Measurements from ENCODE around the gene ACSL4. TPM values are rescaled to one million over a fixed set of nuclear protein-coding genes. Genes with fewer than 3 reads are reported as not detected.
"Not testable (repeated sequence)": the region's sequence is repeated elsewhere in the genome, so short reads cannot be mapped to it uniquely, and the experiment has no call there.

The ACSL4 gene
- total and polyA plus RNA-seq, 10 donors, result 10.8 to 109 (median 49.7) TPM

GRCh38 chrX:109679820-109680219 lies 53.2 kb downstream of the ACSL4 start:
- no peak for TF ChIP-seq CTCF (IDR thresholded peaks at IDR 0.05 in 8 of 11, conservative IDR thresholded peaks at IDR 0.05 in 3 of 11)
- no peak for TF ChIP-seq POLR2A (IDR thresholded peaks at IDR 0.05)
- no peak for TF ChIP-seq POLR2AphosphoS5 (IDR thresholded peaks at IDR 0.05)
- DNase-seq, result no peak
- Histone ChIP-seq H3K27me3 (replicated peaks in 1 of 7) (no peaks in the 10 kb centered on the region), H3K36me3 (peaks cover 0 to 83% (median 12%) of the 10 kb centered on the region in 6 donors), H3K4me3 (no peak overlapping the region), H3K27ac (no peak overlapping the region), H3K9me3 (no peaks in the 10 kb centered on the region), H3K4me1 (no peaks in the 10 kb centered on the region)
- intact Hi-C loops (cut with DNase I; ENCODE audit: low total_unique reads), result no loop called here

DNA sequence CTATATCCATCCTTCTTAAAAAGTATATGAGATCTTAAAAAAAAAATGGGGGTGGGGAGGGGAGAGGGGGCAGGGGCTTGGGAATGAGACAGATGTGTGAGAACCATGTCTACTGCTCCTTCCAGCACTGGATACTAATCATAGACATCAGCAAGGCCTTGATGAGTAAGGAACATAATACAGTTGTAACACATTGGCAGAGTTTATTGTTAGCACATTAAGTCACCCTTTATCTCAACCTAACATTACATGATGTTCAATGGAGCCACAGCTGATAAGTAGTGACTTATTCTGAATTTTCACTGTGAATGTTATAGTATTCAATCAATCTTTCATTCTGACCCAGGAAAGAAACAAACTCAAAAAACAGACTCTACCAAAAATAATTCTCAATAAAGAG lies 60.8 kb downstream of the ACSL4 start:
- Histone ChIP-seq H3K27ac (no peak overlapping the region), H3K36me3 (peaks cover 0 to 86% (median 6%) of the 10 kb centered on the region in 6 donors), H3K4me3 (no peak overlapping the region), H3K27me3 (replicated peaks in 1 of 7) (no peaks in the 10 kb centered on the region), H3K4me1 (no peaks in the 10 kb centered on the region), H3K9me3 (no peaks in the 10 kb centered on the region)
- no peak for DNase-seq
- no peak for TF ChIP-seq POLR2A (IDR thresholded peaks at IDR 0.05)
- intact Hi-C loops (cut with DNase I; ENCODE audit: low total_unique reads), result no loop called here

DNA sequence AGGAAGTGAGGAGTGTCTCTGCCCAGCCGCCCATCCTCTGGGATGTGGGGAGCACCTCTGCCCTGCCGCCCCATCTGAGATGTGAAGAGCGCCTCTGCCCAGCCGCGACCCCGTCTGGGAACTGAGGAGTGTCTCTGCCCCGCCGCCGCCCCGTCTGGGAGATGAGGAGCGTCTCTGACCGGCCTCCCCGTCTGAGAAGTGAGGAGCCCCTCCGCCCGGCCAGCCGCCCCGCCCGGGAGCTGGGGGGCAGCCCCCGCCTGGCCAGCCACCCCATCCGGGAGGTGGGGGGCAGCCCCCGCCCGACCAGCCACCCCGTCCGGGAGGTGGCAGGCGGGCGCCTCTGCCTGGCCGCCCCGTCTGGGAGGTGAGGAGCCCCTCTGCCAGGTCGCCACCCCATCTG lies 61.9 kb downstream of the ACSL4 start:
- intact Hi-C loops (cut with DNase I; ENCODE audit: low total_unique reads); H3K27me3 ChIP-seq (replicated peaks in 1 of 7); H3K9me3 ChIP-seq; H3K4me3 ChIP-seq; H3K27ac ChIP-seq; H3K4me1 ChIP-seq: not testable (repeated sequence)
- peak; percentile 72 for DNase-seq
- 93 to 100% (median 96%) methylated on average over 4 to 29 of the region's 29 CpGs for WGBS, 5 donors
- peaks cover 0 to 86% (median 6%) of the 10 kb centered on the region in 6 donors for H3K36me3 ChIP-seq

DNA sequence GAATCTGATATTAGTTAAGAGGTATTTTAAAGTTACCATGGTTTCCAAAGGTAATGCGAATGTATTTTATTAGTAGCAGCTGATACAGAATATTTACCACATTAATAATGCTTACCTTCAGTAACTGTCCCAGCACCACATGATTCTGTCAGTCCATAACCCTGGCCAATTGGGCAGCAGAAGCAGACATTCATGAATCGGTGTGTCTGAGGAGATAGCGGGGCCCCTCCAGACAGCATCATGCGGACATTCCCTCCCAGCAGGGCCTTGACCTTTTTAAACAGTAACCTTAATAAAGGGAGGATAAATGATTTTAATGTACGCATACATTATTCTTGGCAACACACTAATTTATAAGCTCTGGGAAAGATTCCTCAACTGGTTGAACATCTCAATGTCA lies 65.1 kb downstream of the ACSL4 start:
- no peak for TF ChIP-seq POLR2A (IDR thresholded peaks at IDR 0.05)
- TF ChIP-seq POLR2AphosphoS5 (IDR thresholded peaks at IDR 0.05), result no peak
- TF ChIP-seq CTCF (IDR thresholded peaks at IDR 0.05 in 8 of 11, conservative IDR thresholded peaks at IDR 0.05 in 3 of 11), result no peak
- Histone ChIP-seq H3K27me3 (replicated peaks in 1 of 7) (no peaks in the 10 kb centered on the region), H3K36me3 (peaks cover 0 to 86% (median 2%) of the 10 kb centered on the region in 6 donors), H3K4me3 (no peak overlapping the region), H3K27ac (no peak overlapping the region), H3K4me1 (no peaks in the 10 kb centered on the region), H3K9me3 (no peaks in the 10 kb centered on the region)
- intact Hi-C loops (cut with DNase I; ENCODE audit: low total_unique reads), result no loop called here
- no peak for DNase-seq
- WGBS, 5 donors, result 83 to 99% (median 96%) methylated on average over 5 of the region's 5 CpGs

- intact Hi-C loops (cut with DNase I; ENCODE audit: low total_unique reads), result no loop called here
- Histone ChIP-seq H3K36me3 (peaks cover 0 to 97% (median 16%) of the 10 kb centered on the region in 6 donors), H3K9me3 (no peaks in the 10 kb centered on the region), H3K4me1 (no peaks in the 10 kb centered on the region), H3K27me3 (replicated peaks in 1 of 7) (peaks cover 0 to 4% (median 0%) of the 10 kb centered on the region in 7 donors), H3K4me3 (no peak overlapping the region), H3K27ac (no peak overlapping the region)
- WGBS, 5 donors, result 85 to 98% (median 95%) methylated on average over 2 of the region's 2 CpGs
- DNase-seq, result no peak
- no peak for TF ChIP-seq POLR2A (IDR thresholded peaks at IDR 0.05)
- no peak for TF ChIP-seq POLR2AphosphoS5 (IDR thresholded peaks at IDR 0.05)
- no peak for TF ChIP-seq CTCF (IDR thresholded peaks at IDR 0.05 in 8 of 11, conservative IDR thresholded peaks at IDR 0.05 in 3 of 11)
Measured at GRCh38 chrX:109660435-109661143, 72.5 kb downstream of the ACSL4 start.
